ENCODE data around the gene PPARA. TPM values are rescaled to one million over a fixed set of nuclear protein-coding genes. Genes with fewer than 3 reads are reported as not detected.
"Not testable (repeated sequence)": the region's sequence is repeated elsewhere in the genome, so short reads cannot be mapped to it uniquely, and the experiment has no call there.

Gene PPARA
- total RNA-seq, 1 donor from 2014 or later, result 1.8 TPM

DNA sequence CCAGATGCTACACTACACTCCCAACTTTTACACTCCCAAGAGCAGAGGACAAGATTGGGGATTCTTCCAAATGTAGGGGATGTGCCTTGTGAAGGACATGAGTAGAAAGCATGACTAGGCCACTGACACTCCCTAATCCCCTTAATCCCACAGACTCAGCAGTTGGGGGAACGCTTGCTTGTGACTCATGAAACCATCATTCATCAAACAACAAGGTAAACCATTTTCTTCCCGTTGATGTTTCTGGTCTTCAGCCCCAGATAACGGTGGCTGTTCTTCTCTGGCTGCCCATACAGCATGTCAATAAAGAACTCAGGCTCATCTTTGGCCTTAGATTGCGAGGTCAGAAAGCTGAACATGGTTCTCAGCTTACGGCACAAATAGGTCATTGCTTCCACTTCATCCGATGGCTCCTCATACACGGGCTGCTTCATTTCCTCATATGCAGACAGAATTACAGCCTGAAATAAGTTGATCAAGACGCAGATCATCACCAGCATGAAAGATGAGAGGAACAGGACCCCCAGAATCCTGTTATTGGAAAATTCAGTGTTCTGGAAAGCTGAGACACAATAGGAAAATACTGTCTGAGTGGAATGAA is 106.1 kb downstream of the PPARA start:
- Mint-ChIP-seq H3K4me1 (ENCODE audit: low read depth, unreplicated experiment) (no peaks in the 10 kb centered on the region), H3K4me3 (ENCODE audit: unreplicated experiment) (no peak overlapping the region), H3K36me3 (ENCODE audit: unreplicated experiment) (peaks cover 28% of the 10 kb centered on the region), H3K9me3 (ENCODE audit: unreplicated experiment) (no peaks in the 10 kb centered on the region), H3K27ac (ENCODE audit: unreplicated experiment) (no peak overlapping the region), H3K27me3 (ENCODE audit: unreplicated experiment) (peaks cover 9% of the 10 kb centered on the region)
- TF ChIP-seq, protein P1, sequence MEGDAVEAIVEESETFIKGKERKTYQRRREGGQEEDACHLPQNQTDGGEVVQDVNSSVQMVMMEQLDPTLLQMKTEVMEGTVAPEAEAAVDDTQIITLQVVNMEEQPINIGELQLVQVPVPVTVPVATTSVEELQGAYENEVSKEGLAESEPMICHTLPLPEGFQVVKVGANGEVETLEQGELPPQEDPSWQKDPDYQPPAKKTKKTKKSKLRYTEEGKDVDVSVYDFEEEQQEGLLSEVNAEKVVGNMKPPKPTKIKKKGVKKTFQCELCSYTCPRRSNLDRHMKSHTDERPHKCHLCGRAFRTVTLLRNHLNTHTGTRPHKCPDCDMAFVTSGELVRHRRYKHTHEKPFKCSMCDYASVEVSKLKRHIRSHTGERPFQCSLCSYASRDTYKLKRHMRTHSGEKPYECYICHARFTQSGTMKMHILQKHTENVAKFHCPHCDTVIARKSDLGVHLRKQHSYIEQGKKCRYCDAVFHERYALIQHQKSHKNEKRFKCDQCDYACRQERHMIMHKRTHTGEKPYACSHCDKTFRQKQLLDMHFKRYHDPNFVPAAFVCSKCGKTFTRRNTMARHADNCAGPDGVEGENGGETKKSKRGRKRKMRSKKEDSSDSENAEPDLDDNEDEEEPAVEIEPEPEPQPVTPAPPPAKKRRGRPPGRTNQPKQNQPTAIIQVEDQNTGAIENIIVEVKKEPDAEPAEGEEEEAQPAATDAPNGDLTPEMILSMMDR (IDR thresholded peaks at IDR 0.05; ENCODE audit: partially characterized antibody, unreplicated experiment), result no peak
- DNase-seq, result no peak

DNA sequence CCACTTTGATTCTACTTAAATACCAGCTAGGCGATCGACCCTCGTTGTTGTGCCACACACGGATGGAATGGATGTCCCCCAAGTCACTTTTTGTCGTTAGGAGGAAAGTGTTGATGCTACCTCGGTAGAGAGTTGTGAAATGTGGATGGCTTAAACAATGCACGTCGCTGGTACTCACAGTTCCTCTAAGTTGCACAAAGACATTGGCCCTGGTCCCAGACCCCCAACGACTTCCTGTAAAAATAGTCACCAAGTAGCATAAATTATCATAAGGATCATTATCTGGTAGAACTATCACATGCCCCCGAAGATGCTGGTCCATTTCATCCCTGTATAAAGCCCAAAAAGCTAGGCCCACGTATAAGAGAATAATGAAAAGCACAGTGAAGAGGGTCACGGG is 109.0 kb downstream of the PPARA start:
- DNase-seq, result no peak
- Mint-ChIP-seq H3K9me3 (ENCODE audit: unreplicated experiment) (peaks cover 6% of the 10 kb centered on the region), H3K27ac (ENCODE audit: unreplicated experiment) (no peak overlapping the region), H3K27me3 (ENCODE audit: unreplicated experiment) (peaks cover 16% of the 10 kb centered on the region), H3K4me1 (ENCODE audit: low read depth, unreplicated experiment) (no peaks in the 10 kb centered on the region), H3K36me3 (ENCODE audit: unreplicated experiment) (peaks cover 47% of the 10 kb centered on the region), H3K4me3 (ENCODE audit: unreplicated experiment) (no peak overlapping the region)
- TF ChIP-seq, protein P1 (IDR thresholded peaks at IDR 0.05; ENCODE audit: partially characterized antibody, unreplicated experiment), result no peak

DNA sequence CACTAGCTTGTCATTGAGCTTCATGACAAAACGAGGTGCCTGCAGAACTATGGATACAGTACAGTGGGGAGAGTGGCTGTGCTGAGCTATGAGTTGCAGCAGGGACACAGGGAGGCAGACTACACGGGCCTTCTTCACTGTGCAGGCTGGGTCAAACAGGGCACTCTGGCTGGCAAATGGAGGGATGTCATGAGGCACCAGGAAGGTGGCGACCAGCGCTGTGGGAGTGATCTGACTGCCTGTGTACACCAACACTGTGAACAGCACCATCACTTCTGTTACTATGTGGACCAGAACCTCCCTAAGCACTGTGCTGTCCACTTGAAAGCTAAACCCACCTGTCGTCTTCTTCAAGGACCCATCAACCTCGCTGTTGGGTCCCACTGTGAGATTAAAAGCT is 109.7 kb downstream of the PPARA start:
- H3K27ac Mint-ChIP-seq (ENCODE audit: unreplicated experiment), result no peak overlapping the region
- H3K36me3 Mint-ChIP-seq (ENCODE audit: unreplicated experiment), result peaks cover 48% of the 10 kb centered on the region
- H3K9me3 Mint-ChIP-seq (ENCODE audit: unreplicated experiment), result peaks cover 6% of the 10 kb centered on the region
- H3K4me3 Mint-ChIP-seq (ENCODE audit: unreplicated experiment), result no peak overlapping the region
- H3K4me1 Mint-ChIP-seq (ENCODE audit: low read depth, unreplicated experiment), result no peaks in the 10 kb centered on the region
- DNase-seq, result no peak
- TF ChIP-seq, protein P1 (IDR thresholded peaks at IDR 0.05; ENCODE audit: partially characterized antibody, unreplicated experiment), result no peak
- peaks cover 16% of the 10 kb centered on the region for H3K27me3 Mint-ChIP-seq (ENCODE audit: unreplicated experiment)

DNA sequence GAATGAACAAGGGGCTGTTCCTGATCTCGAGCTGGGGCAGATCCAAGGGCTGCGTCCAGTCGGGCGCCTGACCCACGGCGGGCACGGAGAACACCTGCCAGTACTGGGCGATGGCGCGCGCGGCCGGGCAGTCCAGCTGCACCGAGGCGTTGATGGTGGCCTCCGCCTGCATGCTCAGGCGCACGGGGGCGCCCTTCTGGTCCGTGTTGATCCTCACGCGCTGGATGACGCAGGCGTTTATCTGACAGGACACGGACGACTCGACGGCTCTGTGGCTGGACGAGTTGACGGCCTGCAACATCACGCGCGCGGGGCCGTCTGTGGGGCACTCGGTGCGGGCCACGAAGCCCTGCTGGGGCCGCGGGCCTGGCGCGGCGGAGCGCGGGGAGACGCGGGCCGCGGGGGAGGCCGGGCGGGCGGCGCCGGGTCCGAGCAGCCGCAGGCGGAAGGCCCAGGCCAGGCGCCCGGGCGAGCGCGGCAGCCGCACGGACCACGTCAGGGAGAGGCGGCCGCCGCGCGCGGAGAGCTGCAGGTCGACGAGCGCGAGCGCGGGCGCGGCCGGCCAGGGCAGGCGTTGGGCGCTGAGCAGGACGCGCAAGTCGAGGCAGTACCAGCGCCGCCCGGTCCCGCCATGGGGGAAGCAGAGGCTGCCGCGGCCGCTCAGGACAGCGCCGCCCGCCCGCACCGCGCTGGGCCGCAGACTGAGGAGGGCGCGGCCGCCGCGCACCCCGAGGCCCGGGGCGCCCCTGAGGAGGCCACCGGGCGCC is 112.3 kb downstream of the PPARA start:
- peaks cover 16% of the 10 kb centered on the region for H3K27me3 Mint-ChIP-seq (ENCODE audit: unreplicated experiment)
- H3K36me3 Mint-ChIP-seq (ENCODE audit: unreplicated experiment), result peaks cover 46% of the 10 kb centered on the region
- peaks cover 2% of the 10 kb centered on the region for H3K4me1 Mint-ChIP-seq (ENCODE audit: low read depth, unreplicated experiment)
- H3K27ac Mint-ChIP-seq (ENCODE audit: unreplicated experiment), result no peak overlapping the region
- TF ChIP-seq, protein P1 (IDR thresholded peaks at IDR 0.05; ENCODE audit: partially characterized antibody, unreplicated experiment), result no peak
- H3K4me3 Mint-ChIP-seq (ENCODE audit: unreplicated experiment), result no peak overlapping the region
- peak; percentile 58 for DNase-seq
- H3K9me3 Mint-ChIP-seq (ENCODE audit: unreplicated experiment), result peaks cover 14% of the 10 kb centered on the region

DNA sequence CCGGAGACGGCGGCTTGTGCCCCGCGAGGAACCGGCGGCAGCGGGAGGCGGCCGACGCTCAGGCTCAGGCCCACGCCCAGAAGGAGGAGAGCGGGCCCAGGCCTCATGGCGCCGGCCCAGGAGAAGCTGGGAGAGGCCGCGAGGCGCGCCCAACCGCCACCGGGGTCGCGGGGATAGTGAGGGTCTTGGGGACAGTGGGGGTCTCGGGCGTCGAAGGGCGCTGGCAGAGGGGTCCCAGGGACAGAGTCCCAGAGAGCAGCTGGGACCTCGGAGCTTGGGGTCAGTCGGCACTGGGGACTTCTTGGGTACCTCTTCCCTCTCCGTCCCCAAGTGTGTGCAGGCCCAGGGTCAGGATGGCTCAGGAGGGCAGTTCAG is 112.9 kb downstream of the PPARA start, which contains the start of gene PKDREJ:
PKDREJ (minus strand) TSS at position 128 of the 375 bp plus-strand sequence; CDS start at position 107, 21 bp downstream.
- no peak within 1 kb of the TSS for H3K27ac Mint-ChIP-seq (ENCODE audit: unreplicated experiment)
- peak within 1 kb of the TSS; percentile 40 for H3K4me3 Mint-ChIP-seq (ENCODE audit: unreplicated experiment)
- H3K36me3 Mint-ChIP-seq (ENCODE audit: unreplicated experiment), result peaks cover 41% of the 10 kb centered on the region
- TF ChIP-seq, protein P1 (IDR thresholded peaks at IDR 0.05; ENCODE audit: partially characterized antibody, unreplicated experiment), result no peak
- peaks cover 2% of the 10 kb centered on the region for H3K4me1 Mint-ChIP-seq (ENCODE audit: low read depth, unreplicated experiment)
- H3K9me3 Mint-ChIP-seq (ENCODE audit: unreplicated experiment), result peaks cover 14% of the 10 kb centered on the region
- peaks cover 16% of the 10 kb centered on the region for H3K27me3 Mint-ChIP-seq (ENCODE audit: unreplicated experiment)
- DNase-seq, result no peak

DNA sequence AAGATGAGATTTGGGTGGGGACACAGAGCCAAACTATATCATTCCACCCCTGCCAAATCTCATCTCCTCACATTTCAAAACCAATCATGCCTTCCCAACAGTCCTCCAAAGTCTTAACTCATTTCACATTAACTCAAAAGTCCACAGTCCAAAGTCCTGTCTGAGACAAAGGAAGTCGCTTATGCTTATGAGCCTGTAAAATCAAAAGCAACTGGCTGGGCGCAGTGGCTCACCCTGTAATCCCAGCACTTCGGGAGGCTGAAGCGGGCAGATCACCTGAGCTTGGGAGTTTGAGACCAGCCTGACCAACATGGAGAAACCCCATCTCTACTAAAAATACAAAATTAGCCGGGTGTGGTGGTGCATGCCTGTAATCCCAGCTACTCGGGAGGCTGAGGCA is 114.2 kb downstream of the PPARA start:
- not testable (repeated sequence) for H3K4me3 Mint-ChIP-seq (ENCODE audit: unreplicated experiment); H3K27ac Mint-ChIP-seq (ENCODE audit: unreplicated experiment); DNase-seq; H3K4me1 Mint-ChIP-seq (ENCODE audit: low read depth, unreplicated experiment)
- Mint-ChIP-seq H3K36me3 (ENCODE audit: unreplicated experiment) (peaks cover 38% of the 10 kb centered on the region), H3K27me3 (ENCODE audit: unreplicated experiment) (peaks cover 16% of the 10 kb centered on the region), H3K9me3 (ENCODE audit: unreplicated experiment) (peaks cover 17% of the 10 kb centered on the region)

DNA sequence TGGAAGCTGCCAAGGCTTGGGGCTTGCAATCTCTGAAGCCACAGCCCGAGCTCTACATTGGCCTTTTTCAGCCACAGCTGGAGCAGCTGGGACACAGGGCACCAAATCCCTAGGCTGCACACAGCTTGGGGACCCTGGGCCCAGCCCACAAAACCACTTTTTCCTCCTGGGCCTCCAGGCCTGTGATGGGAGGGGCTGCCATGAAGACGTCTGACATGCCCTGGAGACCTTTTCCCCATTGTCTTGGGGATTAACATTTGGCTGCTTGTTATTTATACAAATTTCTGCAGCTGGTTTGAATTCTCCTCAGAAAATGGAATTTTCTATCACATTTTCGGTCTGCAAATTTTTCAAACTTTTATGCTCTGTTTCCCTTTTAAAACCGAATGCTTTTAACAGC is 115.3 kb downstream of the PPARA start:
- Mint-ChIP-seq H3K9me3 (ENCODE audit: unreplicated experiment) (peaks cover 17% of the 10 kb centered on the region), H3K27me3 (ENCODE audit: unreplicated experiment) (peaks cover 17% of the 10 kb centered on the region), H3K36me3 (ENCODE audit: unreplicated experiment) (peaks cover 33% of the 10 kb centered on the region)
- DNase-seq; H3K4me1 Mint-ChIP-seq (ENCODE audit: low read depth, unreplicated experiment); H3K4me3 Mint-ChIP-seq (ENCODE audit: unreplicated experiment); H3K27ac Mint-ChIP-seq (ENCODE audit: unreplicated experiment): not testable (repeated sequence)
